Left hindlimb (tissue), 1 donor: ENCODE data around the gene RALGAPB.
"Not testable (repeated sequence)": the region's sequence is repeated elsewhere in the genome, so short reads cannot be mapped to it uniquely, and the experiment has no call there.

Experiments
- DNase-seq: peaks from one replicate; pipeline ENCODE4 v3.0.0-alpha.2; 2018

The RALGAPB gene

GRCh38 chr20:38447931-38448675, 24.5 kb upstream of the RALGAPB start:
- no peak for DNase-seq

DNA sequence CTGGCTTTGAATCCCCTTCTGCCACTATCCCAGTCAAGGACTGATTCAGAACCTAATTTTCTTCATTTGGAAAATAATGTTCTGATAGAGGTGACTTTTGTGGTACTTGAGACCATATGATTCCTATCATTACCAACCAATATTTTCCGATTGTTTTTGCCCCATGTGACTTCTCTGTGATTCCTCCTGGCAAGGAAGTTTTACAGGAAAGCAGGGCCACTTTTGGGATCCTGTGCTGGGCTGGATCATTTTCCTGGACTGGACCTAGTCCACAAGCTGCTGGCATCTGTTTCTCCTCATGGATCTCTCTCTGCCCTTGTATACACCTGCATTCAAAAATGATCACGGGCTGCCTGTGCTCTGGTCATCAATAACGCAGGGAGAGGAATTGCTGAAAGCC, 23.6 kb upstream of the RALGAPB start:
- no peak for DNase-seq

DNA sequence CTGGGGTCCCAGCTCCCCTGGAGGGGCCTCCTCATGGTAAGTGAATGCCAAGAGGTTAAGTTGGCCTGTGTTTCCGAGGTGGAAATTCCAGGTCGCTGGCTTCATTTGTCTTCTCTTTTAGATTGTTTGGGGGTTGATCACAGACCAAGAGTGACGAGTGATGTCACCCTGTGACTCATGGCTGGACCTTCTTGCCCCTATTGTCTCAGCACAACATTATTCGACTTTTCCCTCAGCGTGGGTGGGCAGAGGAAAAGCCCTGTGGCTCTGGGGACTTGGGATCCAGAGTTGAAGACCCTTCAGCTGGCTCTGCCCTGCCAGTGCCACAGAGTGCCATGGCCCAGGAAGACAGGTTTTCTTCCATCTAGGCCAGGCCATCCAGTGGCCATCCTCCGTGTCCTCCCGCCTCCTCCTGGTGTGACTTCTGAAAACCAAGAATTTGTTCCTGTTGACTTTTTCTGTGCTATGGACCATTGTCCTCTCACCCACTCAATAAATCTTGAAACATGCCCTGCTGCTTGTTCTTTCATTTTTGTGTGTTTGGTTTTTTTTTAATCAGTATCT, 22.1 kb upstream of the RALGAPB start:
- no peak for DNase-seq

DNA sequence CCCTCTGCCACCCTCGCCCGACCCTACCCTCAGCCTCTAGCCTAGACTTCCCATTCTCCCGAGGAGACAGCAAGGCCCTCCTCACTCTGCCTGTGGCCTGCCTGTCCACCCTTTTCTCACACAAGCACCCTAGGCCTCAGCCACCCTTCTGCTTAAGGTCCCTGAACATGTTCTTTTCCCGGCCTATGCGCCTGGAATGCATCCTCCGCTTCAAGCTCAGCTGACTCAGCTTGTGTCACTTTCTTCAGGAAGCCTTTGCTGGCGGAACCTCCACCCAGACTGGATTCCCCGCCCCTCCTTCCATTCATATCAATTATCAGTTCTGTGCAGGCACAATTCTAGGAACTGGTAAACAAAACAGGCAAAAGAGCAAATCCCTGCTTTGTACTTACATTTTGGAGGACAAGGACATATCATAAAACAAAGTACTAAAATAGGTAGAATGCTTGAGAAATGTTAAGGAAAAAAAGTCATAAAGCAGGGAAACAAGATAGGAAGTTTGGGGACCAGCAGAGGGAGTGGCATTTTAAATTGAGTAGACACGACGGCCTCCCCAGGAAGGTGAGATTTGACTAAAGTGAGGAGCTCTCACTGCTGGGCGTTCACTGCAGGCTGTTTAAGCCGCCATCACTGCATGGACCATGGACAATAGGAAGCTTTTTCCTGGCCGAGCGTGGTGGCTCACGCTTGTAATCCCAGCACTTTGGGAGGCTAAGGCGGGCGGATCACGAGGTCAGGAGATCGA, 19.6 kb upstream of the RALGAPB start:
- no peak for DNase-seq

DNA sequence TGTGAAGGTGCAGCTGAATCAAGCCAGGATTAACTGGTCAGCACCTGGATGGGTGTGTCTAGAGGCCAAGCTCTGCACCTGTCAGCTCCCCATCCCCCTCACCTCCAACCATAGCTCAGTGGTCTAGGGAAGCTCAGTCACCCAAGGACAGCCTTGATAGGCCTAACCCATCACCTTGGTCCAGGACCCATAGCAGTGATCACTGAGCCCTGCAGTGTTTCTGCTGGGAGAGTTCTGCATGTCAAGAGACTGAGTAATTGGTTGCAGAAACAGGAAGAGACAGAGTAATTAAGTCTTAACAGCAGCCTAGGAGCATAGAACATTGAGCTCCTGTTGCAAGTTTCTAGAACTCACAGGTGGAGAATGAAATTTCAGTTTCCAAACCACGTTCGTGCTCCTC, 18.7 kb upstream of the RALGAPB start:
- no peak for DNase-seq

GRCh38 chr20:38454556-38455473, 17.8 kb upstream of the RALGAPB start:
- DNase-seq, result no peak

GRCh38 chr20:38458314-38458713, 14.3 kb upstream of the RALGAPB start:
- no peak for DNase-seq

- DNase-seq, result no peak
Measured at GRCh38 chr20:38460040-38460623, 12.5 kb upstream of the RALGAPB start.

DNA sequence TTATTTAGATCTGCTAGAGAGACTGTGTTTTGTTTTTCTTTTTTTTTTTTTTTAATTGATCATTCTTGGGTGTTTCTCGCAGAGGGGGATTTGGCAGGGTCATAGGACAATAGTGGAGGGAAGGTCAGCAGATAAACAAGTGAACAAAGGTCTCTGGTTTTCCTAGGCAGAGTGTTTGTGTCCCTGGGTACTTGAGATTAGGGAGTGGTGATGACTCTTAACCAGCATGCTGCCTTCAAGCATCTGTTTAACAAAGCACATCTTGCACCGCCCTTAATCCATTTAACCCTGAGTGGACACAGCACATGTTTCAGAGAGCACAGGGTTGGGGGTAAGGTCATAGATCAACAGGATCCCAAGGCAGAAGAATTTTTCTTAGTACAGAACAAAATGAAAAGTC, 12.0 kb upstream of the RALGAPB start:
- DNase-seq, result not testable (repeated sequence)

GRCh38 chr20:38461167-38461566, 11.5 kb upstream of the RALGAPB start:
- DNase-seq, result not testable (repeated sequence)

DNA sequence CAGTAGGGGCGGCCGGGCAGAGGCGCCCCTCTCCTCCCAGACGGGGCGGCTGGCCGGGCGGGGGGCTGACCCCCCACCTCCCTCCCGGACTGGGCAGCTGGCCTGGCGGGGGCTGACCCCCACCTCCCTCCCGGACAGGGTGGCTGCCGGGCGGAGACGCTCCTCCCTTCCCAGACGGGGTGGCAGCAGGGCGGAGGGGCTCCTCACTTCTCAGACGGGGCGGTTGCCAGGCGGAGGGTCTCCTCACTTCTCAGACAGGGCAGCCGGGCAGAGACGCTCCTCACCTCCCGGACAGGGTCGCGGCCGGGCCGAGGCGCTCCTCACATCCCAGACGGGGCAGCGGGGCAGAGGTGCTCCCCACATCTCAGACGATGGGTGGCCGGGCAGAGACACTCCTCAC, 11.1 kb upstream of the RALGAPB start:
- not testable (repeated sequence) for DNase-seq

DNA sequence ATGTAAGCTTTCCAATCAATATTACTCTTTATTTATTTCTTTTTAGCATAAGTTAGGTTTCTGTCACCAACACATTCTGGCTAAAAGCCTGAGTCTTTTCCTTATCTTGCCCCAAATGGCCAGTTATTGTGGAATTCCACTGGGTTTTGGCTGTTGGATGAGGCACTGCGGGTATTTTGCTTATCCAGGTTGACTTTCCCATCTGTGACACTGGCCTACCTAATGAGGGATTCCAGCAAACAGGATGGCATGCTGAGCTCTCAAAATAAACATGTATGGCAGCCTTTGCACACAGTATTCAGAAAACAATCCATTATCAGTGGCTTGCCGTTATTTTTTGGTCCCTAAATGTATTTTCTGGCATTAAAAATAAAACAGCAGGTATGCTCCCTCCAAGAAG, 6.5 kb upstream of the RALGAPB start:
- no peak for DNase-seq

GRCh38 chr20:38466983-38467382, 5.7 kb upstream of the RALGAPB start:
- DNase-seq, result no peak

GRCh38 chr20:38471245-38471644, 1.4 kb upstream of the RALGAPB start:
- no peak for DNase-seq

DNA sequence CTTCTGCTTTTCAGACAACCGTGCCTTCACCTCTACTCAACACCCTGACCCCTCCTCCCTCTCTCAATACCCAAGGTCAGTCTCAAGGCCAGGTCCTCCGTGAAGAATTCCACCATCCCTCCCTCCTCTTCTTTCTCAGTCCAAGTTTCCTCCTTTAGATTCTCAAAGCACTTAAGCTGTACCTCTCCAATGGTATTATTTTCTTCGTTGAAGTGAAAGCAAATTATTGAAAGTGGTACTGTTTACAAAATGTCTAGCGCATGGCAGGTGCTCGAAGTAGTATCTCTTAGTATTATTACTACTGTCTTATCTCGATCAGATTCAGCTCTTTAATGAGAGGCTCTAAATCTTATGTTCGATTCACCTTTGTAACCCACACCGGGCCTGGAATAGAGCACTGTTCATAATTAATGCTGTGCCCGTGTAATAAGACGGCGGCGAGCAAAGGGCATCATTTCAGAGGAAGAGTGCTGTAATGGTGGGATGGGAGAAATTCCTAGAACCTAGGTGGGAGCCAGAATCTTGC, 593 bp upstream of the RALGAPB start:
- no peak for DNase-seq

DNA sequence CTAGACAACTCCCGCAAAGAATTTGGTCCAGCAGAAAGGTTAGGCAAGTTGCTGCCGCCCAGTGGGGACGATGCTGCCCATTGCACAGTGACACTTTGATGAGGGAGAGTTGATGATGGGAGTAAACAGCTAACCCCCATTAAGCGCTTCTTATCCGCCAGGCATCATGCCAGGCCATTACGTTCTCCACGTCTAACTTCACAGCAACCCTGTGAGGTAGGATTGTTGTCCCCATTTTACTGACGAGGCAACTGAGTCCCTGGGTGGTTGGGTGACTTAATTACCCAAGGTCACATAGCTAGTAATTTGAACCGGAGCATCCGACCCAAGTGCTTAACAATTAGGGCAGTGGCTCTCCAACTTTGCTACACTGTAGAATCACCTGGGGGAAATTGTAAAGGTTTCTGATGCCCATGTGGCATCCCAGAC, 738 bp downstream of the RALGAPB start:
- no peak for DNase-seq

DNA sequence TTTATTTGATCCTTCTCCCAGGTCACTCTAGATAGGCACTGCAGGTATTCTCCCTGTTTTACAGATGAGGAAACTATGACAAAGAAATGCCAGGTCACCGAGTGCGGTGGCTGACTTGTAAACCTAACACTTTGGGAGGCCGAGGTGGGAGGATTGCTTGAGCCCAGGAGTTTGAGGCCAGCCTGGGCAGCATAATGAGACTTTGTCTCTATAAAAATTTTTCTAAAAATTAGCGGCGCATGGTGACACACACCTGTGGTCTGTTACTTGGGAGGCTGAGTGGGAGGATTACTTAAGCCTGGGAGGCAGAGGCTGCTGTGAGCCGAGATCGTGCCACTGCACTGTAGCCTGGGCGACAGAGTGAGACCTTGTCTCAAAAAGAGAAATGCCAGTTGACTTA, 5.1 kb downstream of the RALGAPB start:
- no peak for DNase-seq

GRCh38 chr20:38479596-38479995, 7.0 kb downstream of the RALGAPB start:
- DNase-seq, result no peak

GRCh38 chr20:38485041-38485440, 12.4 kb downstream of the RALGAPB start:
- no peak for DNase-seq

DNA sequence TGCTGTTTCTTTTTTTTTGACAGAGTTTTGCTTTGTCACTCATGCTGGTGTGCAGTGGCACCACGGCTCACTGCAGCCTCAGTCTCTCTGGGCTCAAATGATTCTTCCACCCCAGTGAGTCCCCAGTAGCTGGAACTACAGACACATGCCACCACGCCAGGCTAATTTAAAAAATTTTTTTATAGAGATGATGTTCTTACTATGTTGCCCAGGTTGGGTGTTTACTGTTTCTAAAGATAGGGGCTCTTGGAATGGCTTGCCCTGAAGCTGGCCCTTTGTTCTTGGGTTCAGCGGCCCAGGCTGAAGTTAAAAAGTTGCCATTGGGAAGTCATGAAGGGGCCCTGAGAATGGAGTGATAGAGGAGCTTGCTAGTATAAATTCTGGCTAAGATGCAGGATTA, 16.5 kb downstream of the RALGAPB start:
- DNase-seq, result no peak

DNA sequence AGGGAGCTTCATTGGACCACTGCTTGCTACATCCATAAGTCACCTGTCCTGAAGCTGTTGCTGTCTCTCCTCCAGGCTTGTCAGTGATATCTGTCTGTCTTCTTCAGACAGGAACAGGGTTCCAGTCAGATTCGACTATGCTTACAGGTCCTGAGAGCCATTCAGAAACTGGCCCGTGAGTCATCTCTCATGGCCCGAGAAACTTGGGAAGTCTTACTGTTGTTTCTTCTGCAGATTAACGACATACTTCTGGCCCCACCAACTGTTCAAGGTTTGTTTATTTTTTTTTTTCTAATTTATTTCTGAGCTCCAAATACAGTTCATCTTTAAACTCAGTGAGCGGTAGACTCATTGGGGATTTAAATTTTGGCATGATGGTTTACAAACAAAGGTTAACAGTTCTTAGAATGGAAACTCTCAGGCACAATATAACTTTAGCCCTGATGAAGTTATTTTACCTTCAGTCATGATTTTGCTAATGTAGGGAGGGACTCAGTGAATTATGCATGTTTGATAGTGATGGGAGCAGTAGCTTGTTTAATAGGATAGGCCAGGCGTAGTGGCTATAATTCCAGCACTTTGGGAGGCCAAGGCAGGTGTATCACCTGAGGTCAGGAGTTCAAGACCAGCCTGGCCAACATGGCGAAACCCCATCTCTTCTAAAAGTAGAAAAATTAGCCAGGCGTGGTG, 24.7 kb downstream of the RALGAPB start:
- no peak for DNase-seq

GRCh38 chr20:38498909-38499308, 26.3 kb downstream of the RALGAPB start:
- DNase-seq, result no peak
